IMR-90 (cell line): Measurements from ENCODE around the gene CYP3A4. TPM values are rescaled to one million over a fixed set of nuclear protein-coding genes. Genes with fewer than 3 reads are reported as not detected.
"Not testable (repeated sequence)": the region's sequence is repeated elsewhere in the genome, so short reads cannot be mapped to it uniquely, and the experiment has no call there.

Source experiments
- ATAC-seq: fragments of 200-7000 bp; cut with Tn5 transposase; 2 replicates; pipeline ENCODE4 v1.9.1; 2020; ENCODE audit warnings: low read depth, mild to moderate bottlenecking, moderate library complexity
- BruUV-seq: library from RNA; stranded (reverse); fragments of 400-500 nt; replicated peaks from 2 replicates; lab custom pipeline; 2021; lab: Mats Ljungman, UMichigan
- CTCF ChIA-PET: fragments of 300-600 bp; formaldehyde crosslinking; extraction: SDS; loops from one replicate; lab custom pipeline; 2021; ENCODE audit warnings: antibody characterized with exemption; lab: Yijun Ruan, JAX
- POLR2A ChIA-PET: fragments of 300-600 bp; sonication (Branson Sonifier 250); formaldehyde crosslinking; loops from one replicate; lab custom pipeline; 2022; ENCODE audit warnings: antibody characterized with exemption; ENCODE audit not compliant: unreplicated experiment; lab: Charles Lee
- DNase-seq: peaks from one replicate; pipeline ENCODE4 v3.0.0; 2013
- H2AFZ ChIP-seq: replicated peaks from 2 replicates; pipeline ENCODE3; 2013; ENCODE audit warnings: low read length, mild to moderate bottlenecking; ENCODE audit not compliant: poor library complexity
- H2AK5ac ChIP-seq: 2 replicates; pipeline ENCODE4 v1.6.1; 2013; ENCODE audit warnings: low read depth, low read length, inconsistent platforms
- H2AK9ac ChIP-seq: replicated peaks from 2 replicates; pipeline ENCODE3; 2013; ENCODE audit warnings: mild to moderate bottlenecking, low read depth, low read length, moderate library complexity; ENCODE audit not compliant: poor library complexity
- H2BK120ac ChIP-seq: 2 replicates; pipeline ENCODE4 v1.6.1; 2013; ENCODE audit warnings: low read depth, low read length, inconsistent platforms
- H2BK15ac ChIP-seq: 3 replicates; pipeline ENCODE4 v1.6.1; 2013; ENCODE audit warnings: low read depth, low read length, inconsistent platforms
- H2BK20ac ChIP-seq: 2 replicates; pipeline ENCODE4 v1.6.1; 2013; ENCODE audit warnings: low read depth, mild to moderate bottlenecking, inconsistent platforms, low read length, moderate library complexity
- H2BK5ac ChIP-seq: 2 replicates; pipeline ENCODE4 v1.6.1; 2013; ENCODE audit warnings: mild to moderate bottlenecking, low read depth, low read length, inconsistent platforms; ENCODE audit not compliant: poor library complexity, severe bottlenecking
- H3K14ac ChIP-seq: replicated peaks from 2 replicates; pipeline ENCODE4 v1.6.1; 2013; ENCODE audit warnings: low read depth, low read length, inconsistent platforms
- H3K18ac ChIP-seq: 2 replicates; pipeline ENCODE4 v1.6.1; 2013; ENCODE audit warnings: low read depth, low read length, control low read depth
- H3K23ac ChIP-seq: 2 replicates; pipeline ENCODE4 v1.6.1; 2013; ENCODE audit warnings: low read depth, low read length, inconsistent platforms
- H3K27ac ChIP-seq: 2 replicates; pipeline ENCODE4 v1.5.1; 2013; ENCODE audit warnings: mild to moderate bottlenecking, control low read depth, low read length; ENCODE audit not compliant: insufficient read depth
- H3K27me3 ChIP-seq: 2 replicates; pipeline ENCODE4 v1.6.1; 2013; ENCODE audit warnings: low read length; ENCODE audit not compliant: control insufficient read depth, insufficient read depth
- H3K36me3 ChIP-seq: 2 replicates; pipeline ENCODE4 v1.6.1; 2013; ENCODE audit warnings: low read length, mixed read lengths; ENCODE audit not compliant: control insufficient read depth, insufficient read depth
- H3K4ac ChIP-seq: 2 replicates; pipeline ENCODE4 v1.6.1; 2013; ENCODE audit warnings: low read depth, low read length, inconsistent platforms
- H3K4me1 ChIP-seq: 2 replicates; pipeline ENCODE4 v1.6.1; 2013; ENCODE audit warnings: low read length, mixed read lengths; ENCODE audit not compliant: control insufficient read depth, insufficient read depth
- H3K4me2 ChIP-seq: 2 replicates; pipeline ENCODE4 v1.6.1; 2013; ENCODE audit warnings: low read depth, mild to moderate bottlenecking, control low read depth, low read length, moderate library complexity
- H3K4me3 ChIP-seq: 2 replicates; pipeline ENCODE4 v1.5.1; 2013; ENCODE audit warnings: low read depth, mild to moderate bottlenecking, control low read depth, low read length, moderate library complexity; ENCODE audit not compliant: insufficient read depth
- H3K56ac ChIP-seq: 2 replicates; pipeline ENCODE4 v1.6.1; 2013; ENCODE audit warnings: low read length, inconsistent platforms; ENCODE audit not compliant: insufficient read depth; ENCODE audit errors: extremely low read depth
- H3K79me1 ChIP-seq, 2 experiments: 2 replicates each; pipeline ENCODE4 v1.6.1; 2013; ENCODE audit warnings: low read length in 2 of 2, inconsistent platforms in 1 of 2, low read depth in 1 of 2
- H3K9ac ChIP-seq: 2 replicates; pipeline ENCODE4 v1.6.1; 2013; ENCODE audit warnings: low read depth, low read length, control low read depth
- H3K9me1 ChIP-seq: 2 replicates; pipeline ENCODE4 v1.6.1; 2013; ENCODE audit warnings: low read length, inconsistent platforms; ENCODE audit not compliant: insufficient read depth
- H3K9me3 ChIP-seq: 2 replicates; pipeline ENCODE4 v1.6.1; 2013; ENCODE audit warnings: low read length; ENCODE audit not compliant: control insufficient read depth, insufficient read depth
- H4K20me1 ChIP-seq: 2 replicates; pipeline ENCODE4 v1.6.1; 2013; ENCODE audit warnings: low read length, inconsistent platforms; ENCODE audit not compliant: insufficient read depth
- H4K5ac ChIP-seq: 2 replicates; pipeline ENCODE4 v1.6.1; 2013; ENCODE audit warnings: mild to moderate bottlenecking, low read depth, low read length, control low read depth
- H4K8ac ChIP-seq, 2 experiments: 2 replicates each; pipeline ENCODE4 v1.6.1; 2013; ENCODE audit warnings: low read depth in 2 of 2, low read length in 2 of 2, control low read depth in 1 of 2, inconsistent platforms in 1 of 2
- H4K91ac ChIP-seq: 2 replicates; pipeline ENCODE4 v1.6.1; 2013; ENCODE audit warnings: low read depth, low read length, inconsistent platforms; ENCODE audit not compliant: insufficient read depth
- FOS ChIP-seq: fragments of 150-350 bp; IDR thresholded peaks from 2 replicates; pipeline ENCODE4 v1.6.1; 2016; ENCODE audit warnings: low read depth, low read length
- NFE2L2 ChIP-seq: fragments of 150-350 bp; IDR thresholded peaks from 2 replicates; pipeline ENCODE4 v1.6.1; 2016; ENCODE audit warnings: low read depth, mild to moderate bottlenecking, low read length
- SMC3 ChIP-seq: fragments of 150-350 bp; IDR thresholded peaks from 2 replicates; pipeline ENCODE4 v1.6.1; 2016; ENCODE audit warnings: low read depth, mild to moderate bottlenecking, antibody characterized with exemption, low read length, moderate library complexity
- WGBS, 2 experiments: methylation state at CpG; one replicate each; pipeline versions ENCODE4 v1.1.5 to v1.1.7; 2013; ENCODE audit warnings: missing lambda C conversion rate in 2 of 2; ENCODE audit not compliant: insufficient read length in 1 of 2; ENCODE audit errors: extremely low coverage in 2 of 2; 5-methylcytosine and 5-hydroxymethylcytosine counted together
- dilution Hi-C: fragments of 300-500 bp; cut with HindIII; formaldehyde crosslinking; loops from one replicate; pipeline ENCODE4 v1.14.3; 2018; ENCODE audit warnings: low sequenced_read_pairs; ENCODE audit not compliant: unreplicated experiment
- in situ Hi-C: fragments of 300-500 bp; cut with MboI; formaldehyde crosslinking; loops from 3 replicates; pipeline ENCODE4 v1.14.3; 2019; ENCODE audit warnings: low sequenced_read_pairs, inconsistent platforms, mixed read lengths
- intact Hi-C: fragments of 100-400 bp; cut with micrococcal nuclease; formaldehyde crosslinking; loops from 2 replicates; pipeline ENCODE4 v1.10.0; 2022
- polyA plus RNA-seq, 3 experiments: library from polyadenylated mRNA; depleted of rRNA; stranded (reverse); fragments of >200 nt; gene quantifications; 2 replicates each; pipeline ENCODE4 v1.2.3, GENCODE V29; 2012; ENCODE audit warnings: low replicate concordance in 1 of 3
- total RNA-seq: library from RNA; depleted of rRNA; stranded (reverse); fragments of >200 nt; gene quantifications from 2 replicates; pipeline ENCODE4 v1.2.3, GENCODE V29; 2012
- TF ChIP-seq, protein P1 (sequence below): fragments of 150-350 bp; IDR thresholded peaks from 2 replicates; pipeline ENCODE4 v1.6.1; 2016; ENCODE audit warnings: low read depth, mild to moderate bottlenecking, low read length, moderate library complexity, borderline replicate concordance

Gene CYP3A4
- total and polyA plus RNA-seq, 2 of the 4 experiments (the other 2 are of a cell fraction), result not detected

DNA sequence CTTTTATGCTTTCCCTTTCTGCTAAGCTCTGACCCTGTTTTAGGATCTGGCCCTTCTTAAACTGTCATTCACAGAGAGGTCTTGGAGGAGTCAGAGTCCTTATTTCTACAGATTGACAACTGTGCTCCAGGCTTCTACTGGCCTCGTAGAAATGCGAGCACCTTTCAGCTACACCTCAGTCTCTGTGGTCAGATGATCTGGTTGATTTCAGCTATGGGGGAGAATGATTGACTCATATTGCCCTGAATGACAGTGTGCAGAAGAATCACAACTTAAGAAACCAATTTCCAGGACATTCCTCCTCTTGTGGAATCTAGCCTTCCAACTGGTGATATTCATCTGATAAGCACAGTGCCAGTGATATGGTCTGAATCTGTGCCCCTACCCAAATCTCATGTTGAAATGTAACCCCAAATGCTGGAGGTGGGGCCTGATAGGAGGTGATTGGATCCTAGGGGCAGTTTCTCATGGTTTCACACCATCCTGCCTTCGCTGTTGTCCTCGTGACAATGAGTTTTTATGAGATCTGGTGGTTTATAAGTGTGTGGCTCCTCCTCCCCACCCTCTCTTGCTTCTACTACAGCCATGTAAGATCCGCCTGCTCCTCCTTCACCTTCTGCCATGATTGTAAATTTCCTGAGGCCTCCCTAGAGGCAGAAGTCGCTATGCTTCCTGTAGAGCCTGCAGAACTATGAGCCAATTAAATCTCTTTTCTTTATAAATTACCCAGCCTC lies 35.0 kb downstream of the CYP3A4 start:
- H4K91ac ChIP-seq, result no peak overlapping the region
- H3K4me3 ChIP-seq, result no peak overlapping the region
- in situ Hi-C loops, result no loop called here
- no peak overlapping the region for H3K4me2 ChIP-seq
- no peaks in the 10 kb centered on the region for H4K20me1 ChIP-seq
- no peak overlapping the region for H3K27ac ChIP-seq
- 40% methylated on average over 1 of the region's 6 CpGs; no CpG with 5 or more reads in 1 of the 2 experiments for WGBS, 2 experiments
- H3K36me3 ChIP-seq, result no peaks in the 10 kb centered on the region
- H4K5ac ChIP-seq, result no peak overlapping the region
- no peak overlapping the region for H2BK20ac ChIP-seq
- no TSS peak for BruUV-seq
- H3K4ac ChIP-seq, result no peak overlapping the region
- H3K79me1 ChIP-seq, result no peaks in the 10 kb centered on the region
- no peak overlapping the region for H3K23ac ChIP-seq
- DNase-seq, result no peak
- ChIA-PET CTCF (no interaction called here), POLR2A (no interaction called here)
- H3K56ac ChIP-seq, result no peak overlapping the region
- ATAC-seq, result no peak
- no peak for TF ChIP-seq FOS
- TF ChIP-seq, protein P1, sequence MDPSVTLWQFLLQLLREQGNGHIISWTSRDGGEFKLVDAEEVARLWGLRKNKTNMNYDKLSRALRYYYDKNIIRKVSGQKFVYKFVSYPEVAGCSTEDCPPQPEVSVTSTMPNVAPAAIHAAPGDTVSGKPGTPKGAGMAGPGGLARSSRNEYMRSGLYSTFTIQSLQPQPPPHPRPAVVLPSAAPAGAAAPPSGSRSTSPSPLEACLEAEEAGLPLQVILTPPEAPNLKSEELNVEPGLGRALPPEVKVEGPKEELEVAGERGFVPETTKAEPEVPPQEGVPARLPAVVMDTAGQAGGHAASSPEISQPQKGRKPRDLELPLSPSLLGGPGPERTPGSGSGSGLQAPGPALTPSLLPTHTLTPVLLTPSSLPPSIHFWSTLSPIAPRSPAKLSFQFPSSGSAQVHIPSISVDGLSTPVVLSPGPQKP, result no peak
- TF ChIP-seq NFE2L2, result no peak
- TF ChIP-seq SMC3, result no peak
- peaks cover 2% of the 10 kb centered on the region for H3K27me3 ChIP-seq
- H3K14ac ChIP-seq, result no peak overlapping the region
- H3K18ac ChIP-seq, result no peak overlapping the region
- H3K4me1 ChIP-seq, result no peaks in the 10 kb centered on the region
- H2BK120ac ChIP-seq, result no peak overlapping the region
- no peak overlapping the region for H3K9ac ChIP-seq
- H3K9me1 ChIP-seq, result no peaks in the 10 kb centered on the region
- intact Hi-C loops, result no loop called here
- H4K8ac ChIP-seq, result no peak overlapping the region
- H2BK15ac ChIP-seq, result no peak overlapping the region
- no peak overlapping the region for H2BK5ac ChIP-seq
- H2AFZ ChIP-seq, result no peak overlapping the region
- H2AK5ac ChIP-seq, result no peak overlapping the region
- no peaks in the 10 kb centered on the region for H3K9me3 ChIP-seq
- no peak overlapping the region for H2AK9ac ChIP-seq
- dilution Hi-C loops, result no loop called here

DNA sequence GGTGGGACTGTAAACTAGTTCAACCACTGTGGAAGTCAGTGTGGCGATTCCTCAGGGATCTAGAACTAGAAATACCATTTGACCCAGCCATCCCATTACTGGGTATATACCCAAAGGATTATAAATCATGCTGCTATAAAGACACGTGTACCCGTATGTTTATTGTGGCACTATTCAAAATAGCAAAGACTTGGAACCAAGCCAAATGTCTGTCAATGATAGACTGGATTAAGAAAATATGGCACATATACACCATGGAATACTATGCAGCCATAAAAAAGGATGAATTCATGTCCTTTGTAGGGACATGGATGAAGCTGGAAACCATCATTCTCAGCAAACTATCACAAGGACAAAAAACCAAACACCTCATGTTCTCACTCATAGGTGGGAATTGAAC lies 37.1 kb downstream of the CYP3A4 start:
- H3K4me1 ChIP-seq, ATAC-seq, DNase-seq, H3K9me3 ChIP-seq, H3K9me1 ChIP-seq, H3K27me3 ChIP-seq, H2BK20ac ChIP-seq, CTCF ChIA-PET, H3K4ac ChIP-seq, H2AK5ac ChIP-seq, H3K4me3 ChIP-seq, H3K9ac ChIP-seq, dilution Hi-C loops, H2BK15ac ChIP-seq, H3K27ac ChIP-seq, H3K23ac ChIP-seq, H4K20me1 ChIP-seq, H4K8ac ChIP-seq, H2AFZ ChIP-seq, H3K56ac ChIP-seq, H4K91ac ChIP-seq, H3K36me3 ChIP-seq, H2BK120ac ChIP-seq, H4K5ac ChIP-seq, H3K18ac ChIP-seq, in situ Hi-C loops, H3K79me1 ChIP-seq, H2AK9ac ChIP-seq, H3K14ac ChIP-seq, BruUV-seq, intact Hi-C loops, H2BK5ac ChIP-seq, POLR2A ChIA-PET, H3K4me2 ChIP-seq: not testable (repeated sequence)
- no CpG with 5 or more reads among the region's 3 CpGs for WGBS, 2 experiments
